Measurements from ENCODE around the gene RABGAP1L.

DNA sequence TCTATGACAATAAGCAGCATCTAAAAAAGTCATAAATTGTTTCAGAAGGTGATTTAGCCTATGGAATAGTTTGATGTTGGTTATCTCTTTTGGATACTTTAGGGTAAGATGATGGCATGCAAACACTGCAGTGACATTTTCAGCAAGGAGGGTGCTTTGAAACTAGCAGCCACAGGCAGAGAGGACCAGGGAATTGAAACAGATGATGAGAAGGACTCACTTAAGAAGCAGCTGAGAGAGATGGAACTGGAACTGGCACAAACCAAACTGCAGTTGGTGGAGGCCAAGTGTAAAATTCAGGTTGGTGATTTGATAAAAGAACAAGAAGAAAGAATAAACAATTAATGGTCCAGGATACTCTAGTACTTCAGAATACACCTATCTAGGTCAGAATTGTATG lies 829.2 kb downstream of the RABGAP1L start:
- TF ChIP-seq POLR2A (IDR thresholded peaks at IDR 0.05; ENCODE audit: low read depth) (no peak), POLR2AphosphoS5 (IDR thresholded peaks at IDR 0.05) (no peak), EP300 (IDR thresholded peaks at IDR 0.05) (no peak)
- TF ChIP-seq, protein P1, sequence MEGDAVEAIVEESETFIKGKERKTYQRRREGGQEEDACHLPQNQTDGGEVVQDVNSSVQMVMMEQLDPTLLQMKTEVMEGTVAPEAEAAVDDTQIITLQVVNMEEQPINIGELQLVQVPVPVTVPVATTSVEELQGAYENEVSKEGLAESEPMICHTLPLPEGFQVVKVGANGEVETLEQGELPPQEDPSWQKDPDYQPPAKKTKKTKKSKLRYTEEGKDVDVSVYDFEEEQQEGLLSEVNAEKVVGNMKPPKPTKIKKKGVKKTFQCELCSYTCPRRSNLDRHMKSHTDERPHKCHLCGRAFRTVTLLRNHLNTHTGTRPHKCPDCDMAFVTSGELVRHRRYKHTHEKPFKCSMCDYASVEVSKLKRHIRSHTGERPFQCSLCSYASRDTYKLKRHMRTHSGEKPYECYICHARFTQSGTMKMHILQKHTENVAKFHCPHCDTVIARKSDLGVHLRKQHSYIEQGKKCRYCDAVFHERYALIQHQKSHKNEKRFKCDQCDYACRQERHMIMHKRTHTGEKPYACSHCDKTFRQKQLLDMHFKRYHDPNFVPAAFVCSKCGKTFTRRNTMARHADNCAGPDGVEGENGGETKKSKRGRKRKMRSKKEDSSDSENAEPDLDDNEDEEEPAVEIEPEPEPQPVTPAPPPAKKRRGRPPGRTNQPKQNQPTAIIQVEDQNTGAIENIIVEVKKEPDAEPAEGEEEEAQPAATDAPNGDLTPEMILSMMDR (IDR thresholded peaks at IDR 0.05): no peak
